ENCODE results near the gene ADAMTSL2. TPM values are rescaled to one million over a fixed set of nuclear protein-coding genes. Genes with fewer than 3 reads are reported as not detected.

The ADAMTSL2 gene
- total and polyA plus RNA-seq, 2 of the 13 experiments (the other 11 are each of a cell fraction or from before 2014, with no cell fraction given), result 1.9 to 3.8 TPM

DNA sequence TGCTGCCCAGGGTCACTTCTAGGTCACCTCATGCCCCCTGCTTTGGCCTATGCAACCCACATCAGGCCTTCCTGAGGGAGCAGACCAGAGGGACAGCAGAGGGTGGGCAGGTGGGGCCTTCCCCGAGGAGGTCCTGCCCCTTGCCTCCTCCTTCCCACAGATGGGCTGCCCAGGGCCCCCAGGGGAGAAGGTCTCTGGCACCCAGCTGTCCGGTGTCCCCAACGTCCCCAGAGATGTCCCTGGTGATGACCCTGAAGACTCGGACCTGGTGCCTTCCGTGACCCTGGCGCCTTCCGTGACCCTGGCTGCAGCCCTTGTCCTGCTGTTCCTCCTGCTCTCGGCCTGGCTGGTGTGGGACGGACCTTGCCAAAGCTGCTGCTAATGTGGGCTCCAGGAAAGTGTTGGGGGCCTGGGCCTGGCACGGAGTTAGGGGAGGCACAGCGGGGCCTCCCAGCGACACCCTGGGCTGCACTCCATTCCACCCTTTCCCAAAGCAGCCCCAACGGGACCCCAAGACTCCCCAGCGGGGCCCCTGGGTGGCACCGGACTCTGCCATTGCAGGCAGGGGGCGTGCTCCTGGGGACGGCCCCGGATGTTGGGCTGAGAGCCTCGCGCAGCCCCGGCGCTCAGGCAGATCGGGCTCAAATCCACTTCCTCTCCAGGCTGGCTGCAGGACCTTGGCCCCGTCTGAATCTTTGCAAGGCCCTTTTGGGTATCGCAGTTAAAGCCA is 48.8 kb upstream of the ADAMTSL2 start (continued):
- TF ChIP-seq, protein P1, sequence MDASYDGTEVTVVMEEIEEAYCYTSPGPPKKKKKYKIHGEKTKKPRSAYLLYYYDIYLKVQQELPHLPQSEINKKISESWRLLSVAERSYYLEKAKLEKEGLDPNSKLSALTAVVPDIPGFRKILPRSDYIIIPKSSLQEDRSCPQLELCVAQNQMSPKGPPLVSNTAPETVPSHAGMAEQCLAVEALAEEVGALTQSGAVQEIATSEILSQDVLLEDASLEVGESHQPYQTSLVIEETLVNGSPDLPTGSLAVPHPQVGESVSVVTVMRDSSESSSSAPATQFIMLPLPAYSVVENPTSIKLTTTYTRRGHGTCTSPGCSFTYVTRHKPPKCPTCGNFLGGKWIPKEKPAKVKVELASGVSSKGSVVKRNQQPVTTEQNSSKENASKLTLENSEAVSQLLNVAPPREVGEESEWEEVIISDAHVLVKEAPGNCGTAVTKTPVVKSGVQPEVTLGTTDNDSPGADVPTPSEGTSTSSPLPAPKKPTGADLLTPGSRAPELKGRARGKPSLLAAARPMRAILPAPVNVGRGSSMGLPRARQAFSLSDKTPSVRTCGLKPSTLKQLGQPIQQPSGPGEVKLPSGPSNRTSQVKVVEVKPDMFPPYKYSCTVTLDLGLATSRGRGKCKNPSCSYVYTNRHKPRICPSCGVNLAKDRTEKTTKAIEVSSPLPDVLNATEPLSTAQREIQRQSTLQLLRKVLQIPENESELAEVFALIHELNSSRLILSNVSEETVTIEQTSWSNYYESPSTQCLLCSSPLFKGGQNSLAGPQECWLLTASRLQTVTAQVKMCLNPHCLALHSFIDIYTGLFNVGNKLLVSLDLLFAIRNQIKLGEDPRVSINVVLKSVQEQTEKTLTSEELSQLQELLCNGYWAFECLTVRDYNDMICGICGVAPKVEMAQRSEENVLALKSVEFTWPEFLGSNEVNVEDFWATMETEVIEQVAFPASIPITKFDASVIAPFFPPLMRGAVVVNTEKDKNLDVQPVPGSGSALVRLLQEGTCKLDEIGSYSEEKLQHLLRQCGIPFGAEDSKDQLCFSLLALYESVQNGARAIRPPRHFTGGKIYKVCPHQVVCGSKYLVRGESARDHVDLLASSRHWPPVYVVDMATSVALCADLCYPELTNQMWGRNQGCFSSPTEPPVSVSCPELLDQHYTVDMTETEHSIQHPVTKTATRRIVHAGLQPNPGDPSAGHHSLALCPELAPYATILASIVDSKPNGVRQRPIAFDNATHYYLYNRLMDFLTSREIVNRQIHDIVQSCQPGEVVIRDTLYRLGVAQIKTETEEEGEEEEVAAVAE (CRISPR knock-in tag; IDR thresholded peaks at IDR 0.05; ENCODE audit: borderline replicate concordance), result no peak
- TF ChIP-seq ARID4A (CRISPR knock-in tag; IDR thresholded peaks at IDR 0.05; ENCODE audit: borderline replicate concordance), result peak; percentile 31; the same call in 1 of the 2 replicates
- no peak; the same call in 1 of the 2 replicates for TF ChIP-seq PHF8 (CRISPR knock-in tag; IDR thresholded peaks at IDR 0.05)
- TF ChIP-seq ZNF354B (CRISPR knock-in tag; IDR thresholded peaks at IDR 0.05), result no peak
- TF ChIP-seq, protein P2, sequence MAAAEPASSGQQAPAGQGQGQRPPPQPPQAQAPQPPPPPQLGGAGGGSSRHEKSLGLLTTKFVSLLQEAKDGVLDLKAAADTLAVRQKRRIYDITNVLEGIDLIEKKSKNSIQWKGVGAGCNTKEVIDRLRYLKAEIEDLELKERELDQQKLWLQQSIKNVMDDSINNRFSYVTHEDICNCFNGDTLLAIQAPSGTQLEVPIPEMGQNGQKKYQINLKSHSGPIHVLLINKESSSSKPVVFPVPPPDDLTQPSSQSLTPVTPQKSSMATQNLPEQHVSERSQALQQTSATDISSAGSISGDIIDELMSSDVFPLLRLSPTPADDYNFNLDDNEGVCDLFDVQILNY (CRISPR knock-in tag; conservative IDR thresholded peaks at IDR 0.05), result no peak
- TF ChIP-seq ELF4 (CRISPR knock-in tag; IDR thresholded peaks at IDR 0.05; ENCODE audit: borderline replicate concordance), result no peak
- TF ChIP-seq IRX3 (CRISPR knock-in tag; IDR thresholded peaks at IDR 0.05; ENCODE audit: borderline replicate concordance, low read depth), result no peak
- no peak for TF ChIP-seq ZNF691 (CRISPR knock-in tag; IDR thresholded peaks at IDR 0.05; ENCODE audit: borderline replicate concordance, low read depth)
- no peak for TF ChIP-seq TCF7 (IDR thresholded peaks at IDR 0.05; ENCODE audit: low read depth)
- TF ChIP-seq ZNF777 (CRISPR knock-in tag; IDR thresholded peaks at IDR 0.05), result no peak
- no peak for TF ChIP-seq PBX2 (CRISPR knock-in tag; IDR thresholded peaks at IDR 0.05)
- TF ChIP-seq MAFG (CRISPR knock-in tag; IDR thresholded peaks at IDR 0.05), result no peak
- TF ChIP-seq, protein P3, sequence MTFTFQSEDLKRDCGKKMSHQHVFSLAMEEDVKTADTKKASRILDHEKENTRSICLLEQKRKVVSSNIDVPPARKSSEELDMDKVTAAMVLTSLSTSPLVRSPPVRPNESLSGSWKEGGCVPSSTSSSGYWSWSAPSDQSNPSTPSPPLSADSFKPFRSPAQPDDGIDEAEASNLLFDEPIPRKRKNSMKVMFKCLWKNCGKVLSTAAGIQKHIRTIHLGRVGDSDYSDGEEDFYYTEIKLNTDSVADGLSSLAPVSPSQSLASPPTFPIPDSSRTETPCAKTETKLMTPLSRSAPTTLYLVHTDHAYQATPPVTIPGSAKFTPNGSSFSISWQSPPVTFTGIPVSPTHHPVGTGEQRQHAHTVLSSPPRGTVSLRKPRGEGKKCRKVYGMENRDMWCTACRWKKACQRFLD (CRISPR knock-in tag; IDR thresholded peaks at IDR 0.05; ENCODE audit: borderline replicate concordance), result no peak
- no peak for TF ChIP-seq DMAP1 (CRISPR knock-in tag; IDR thresholded peaks at IDR 0.05)
- no peak for TF ChIP-seq AGO1 (IDR thresholded peaks at IDR 0.05; ENCODE audit: low read depth, low read length, poor library complexity, severe bottlenecking)
